HL-60 (cell line): ENCODE results near the gene SPTSSB.

Experiments used
- CTCF ChIP-seq: IDR thresholded peaks from one replicate; pipeline ENCODE4 v1.5.1; 2011; ENCODE audit warnings: low read length, control low read depth, inconsistent platforms; ENCODE audit not compliant: insufficient read depth
- GABPA ChIP-seq: IDR thresholded peaks from 2 replicates; pipeline ENCODE4 v1.6.1; 2012; ENCODE audit warnings: low read depth
- POLR2AphosphoS5 ChIP-seq: IDR thresholded peaks from 2 replicates; pipeline ENCODE4 v1.6.1; 2012; ENCODE audit warnings: low read depth

DNA sequence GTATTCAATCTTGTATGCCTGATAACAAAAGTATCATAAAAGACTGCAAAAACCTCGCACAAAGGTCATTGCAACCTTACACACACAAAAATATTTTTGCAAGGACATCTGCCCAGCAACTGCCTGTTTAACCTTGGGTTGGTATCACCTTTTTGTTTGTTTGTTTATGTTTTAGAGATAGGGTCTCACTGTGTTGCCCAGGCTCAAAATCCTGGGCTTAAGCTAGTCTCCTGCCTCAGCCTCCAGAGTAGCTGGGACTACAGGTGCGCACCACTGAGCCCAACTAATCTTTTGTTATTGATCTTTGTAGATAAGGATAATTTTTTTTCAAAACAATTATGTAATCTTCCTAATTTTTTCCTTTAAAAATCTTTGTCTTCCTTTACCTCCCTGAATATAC, 54.2 kb downstream of the SPTSSB start:
- TF ChIP-seq POLR2AphosphoS5: no peak
- no peak for TF ChIP-seq CTCF
- TF ChIP-seq GABPA: no peak
